Right lung (tissue), 5 donors: Measurements from ENCODE around the gene CMTM3. TPM values are rescaled to one million over a fixed set of nuclear protein-coding genes. Genes with fewer than 3 reads are reported as not detected.
A peak's percentile ranks its signal among the peaks of the same experiment; 100 is the strongest.
"Not testable (repeated sequence)": the region's sequence is repeated elsewhere in the genome, so short reads cannot be mapped to it uniquely, and the experiment has no call there.

Source experiments
- DNase-seq, 2 donors: peaks; one replicate each; pipeline ENCODE4 v3.0.0-alpha.2; 2013
- polyA plus RNA-seq, 5 donors: library from polyadenylated mRNA; unstranded; fragments of 120-200 nt; gene quantifications; one replicate each; pipeline versions ENCODE4 v1.2.1 to v1.2.3, GENCODE V29; 2013; ENCODE audit warnings: inconsistent platforms in 1 of 5, low replicate concordance in 1 of 5; ENCODE audit not compliant: insufficient read length in 5 of 5, insufficient read depth in 1 of 5

CMTM3 gene
- polyA plus RNA-seq, 5 donors, result 78.5 to 103 (median 86.1) TPM

GRCh38 chr16:66605979-66606751, 1.7 kb downstream of the CMTM3 start:
- no peak for DNase-seq

GRCh38 chr16:66608241-66609138, 4.0 kb downstream of the CMTM3 start:
- peak; percentile 71 to 74 for DNase-seq

- no peak for DNase-seq
Measured at GRCh38 chr16:66609139-66609510, 4.6 kb downstream of the CMTM3 start.

GRCh38 chr16:66610111-66610820, 5.8 kb downstream of the CMTM3 start:
- DNase-seq, result no peak

GRCh38 chr16:66611911-66612310, 7.4 kb downstream of the CMTM3 start:
- DNase-seq, result not testable (repeated sequence)

- no peak for DNase-seq
Measured at GRCh38 chr16:66612422-66612821, 7.9 kb downstream of the CMTM3 start.

- DNase-seq, result no peak
Measured at GRCh38 chr16:66614161-66614802, 9.8 kb downstream of the CMTM3 start.

GRCh38 chr16:66616169-66616568, 11.7 kb downstream of the CMTM3 start:
- no peak for DNase-seq

- no peak for DNase-seq
Measured at GRCh38 chr16:66616592-66616991, 12.1 kb downstream of the CMTM3 start.

- DNase-seq, result no peak
Measured at GRCh38 chr16:66617010-66617434, 12.5 kb downstream of the CMTM3 start.

GRCh38 chr16:66617728-66618127, 13.2 kb downstream of the CMTM3 start:
- DNase-seq, result no peak

- DNase-seq, result no peak
Measured at GRCh38 chr16:66618588-66619375, 14.3 kb downstream of the CMTM3 start.

- DNase-seq, result no peak
Measured at GRCh38 chr16:66619534-66620428, 15.3 kb downstream of the CMTM3 start.

- no peak for DNase-seq
Measured at GRCh38 chr16:66620429-66620795, 15.9 kb downstream of the CMTM3 start.

GRCh38 chr16:66621973-66622372, 17.5 kb downstream of the CMTM3 start:
- DNase-seq, result no peak

- DNase-seq, result no peak
Measured at GRCh38 chr16:66622863-66623262, 18.4 kb downstream of the CMTM3 start.

GRCh38 chr16:66623755-66624154, 19.3 kb downstream of the CMTM3 start:
- no peak for DNase-seq

GRCh38 chr16:66627611-66628378, 23.3 kb downstream of the CMTM3 start:
- not testable (repeated sequence) for DNase-seq

GRCh38 chr16:66629856-66630255, 25.4 kb downstream of the CMTM3 start:
- no peak for DNase-seq
